Ramos (cell line): ENCODE data around the gene MAPKAP1.

Experiments
- in situ Hi-C: fragments of 300-500 bp; cut with MboI; formaldehyde crosslinking; loops from one replicate; pipeline ENCODE4 v1.14.3; 2022; ENCODE audit warnings: low sequenced_read_pairs; ENCODE audit not compliant: unreplicated experiment

The MAPKAP1 gene

DNA sequence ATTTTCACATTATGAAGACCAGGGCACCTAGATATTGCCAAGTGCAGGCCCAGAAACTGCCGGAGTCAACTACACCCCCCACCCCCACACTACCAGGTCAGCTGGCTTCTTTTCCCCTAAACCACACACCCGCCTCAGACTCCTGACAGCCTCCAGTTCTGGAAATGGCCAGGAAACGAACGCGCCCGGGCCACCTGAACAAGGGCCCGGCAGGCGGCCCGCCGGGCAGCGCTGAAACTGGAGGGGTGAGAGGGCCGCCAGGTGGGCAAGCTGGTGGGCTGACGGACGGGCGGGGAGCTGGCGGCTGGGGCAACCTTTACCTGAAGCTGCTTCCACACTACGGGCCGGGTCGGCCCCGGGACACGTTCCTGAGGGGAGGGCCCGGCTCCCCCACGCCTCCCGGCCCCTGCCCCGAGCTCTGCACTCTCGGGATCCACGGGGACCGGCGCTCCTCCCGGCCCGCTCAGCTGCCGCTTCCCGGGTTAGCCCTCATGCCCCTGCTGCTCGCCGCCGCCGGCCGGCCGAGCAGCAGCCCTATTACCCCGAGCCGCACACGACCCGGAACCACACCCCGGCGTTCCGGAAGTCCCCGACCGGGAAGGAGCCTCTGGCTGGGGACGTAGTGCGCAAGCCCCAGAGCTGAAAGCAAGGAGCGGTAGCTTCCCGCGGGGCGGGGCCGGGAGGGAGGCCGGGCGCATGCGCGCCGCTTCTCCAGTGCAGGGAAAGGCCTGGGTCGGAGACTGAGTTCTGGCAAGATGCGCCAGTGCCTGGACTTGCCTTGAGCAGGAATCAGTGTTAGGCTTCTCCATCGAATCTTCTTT lies at the start of gene MAPKAP1:
MAPKAP1 (minus strand) TSS at position 558 of the 821 bp plus-strand sequence. CDS start 34,634 bp downstream, outside the sequence.
- in situ Hi-C loops: no loop called here

DNA sequence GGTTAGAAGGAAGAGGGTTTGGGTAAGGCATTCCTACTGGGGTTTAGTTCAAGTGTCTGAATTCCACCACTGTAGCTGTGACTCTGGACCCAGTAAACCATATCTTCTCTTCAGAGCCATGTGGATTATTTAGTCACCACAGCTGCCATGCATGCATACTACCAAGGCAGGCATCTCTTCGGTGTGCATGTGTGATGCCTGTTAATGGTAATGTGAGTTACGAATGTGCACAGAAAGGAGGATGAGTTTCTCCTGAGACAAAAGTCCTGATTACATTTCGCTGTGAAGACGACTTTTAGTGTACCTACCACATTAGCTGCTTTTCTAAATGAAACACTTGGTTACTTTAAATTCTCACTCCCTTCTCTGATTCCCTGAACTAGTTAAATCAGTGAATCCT lies 49.5 kb upstream of the MAPKAP1 start:
- in situ Hi-C loops: no loop called here

DNA sequence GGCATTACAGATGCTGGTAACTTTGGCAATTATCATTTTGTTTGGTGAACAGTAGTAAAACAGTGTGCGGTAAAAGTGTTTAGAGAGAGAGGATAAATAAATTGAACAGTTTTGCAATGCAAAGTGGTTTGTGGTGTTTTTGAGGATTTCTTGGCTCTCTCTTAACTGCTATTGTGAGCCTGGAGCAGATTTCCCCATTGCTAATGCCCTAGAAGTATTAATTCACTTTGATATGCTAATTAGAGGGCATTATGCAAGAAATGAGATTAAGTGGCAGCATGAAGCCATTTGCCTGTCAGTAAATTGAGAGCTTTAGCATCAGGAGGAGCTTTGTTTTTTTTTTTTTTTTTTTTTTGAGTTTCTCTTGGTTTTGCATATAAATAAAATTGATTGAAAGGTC lies 48.3 kb upstream of the MAPKAP1 start:
- in situ Hi-C loops: no loop called here

DNA sequence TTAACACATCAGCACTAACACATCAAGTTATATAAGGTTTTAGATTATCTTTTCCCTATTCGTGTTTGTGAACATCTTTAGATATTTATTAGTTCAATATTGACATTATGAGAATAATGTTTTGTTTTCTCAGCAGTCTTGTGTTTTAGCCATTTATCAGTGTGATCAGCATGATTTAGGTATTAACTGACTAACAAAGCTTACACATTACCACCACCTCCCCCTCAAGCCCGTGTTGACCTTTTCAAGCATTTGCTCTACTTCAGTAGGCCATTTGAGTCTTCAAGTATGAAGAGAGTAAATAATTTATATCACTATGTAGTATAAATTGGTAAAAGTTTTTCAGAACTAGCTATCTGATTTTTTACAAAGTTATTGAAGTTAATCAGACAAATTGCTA lies 47.1 kb upstream of the MAPKAP1 start:
- in situ Hi-C loops: no loop called here

DNA sequence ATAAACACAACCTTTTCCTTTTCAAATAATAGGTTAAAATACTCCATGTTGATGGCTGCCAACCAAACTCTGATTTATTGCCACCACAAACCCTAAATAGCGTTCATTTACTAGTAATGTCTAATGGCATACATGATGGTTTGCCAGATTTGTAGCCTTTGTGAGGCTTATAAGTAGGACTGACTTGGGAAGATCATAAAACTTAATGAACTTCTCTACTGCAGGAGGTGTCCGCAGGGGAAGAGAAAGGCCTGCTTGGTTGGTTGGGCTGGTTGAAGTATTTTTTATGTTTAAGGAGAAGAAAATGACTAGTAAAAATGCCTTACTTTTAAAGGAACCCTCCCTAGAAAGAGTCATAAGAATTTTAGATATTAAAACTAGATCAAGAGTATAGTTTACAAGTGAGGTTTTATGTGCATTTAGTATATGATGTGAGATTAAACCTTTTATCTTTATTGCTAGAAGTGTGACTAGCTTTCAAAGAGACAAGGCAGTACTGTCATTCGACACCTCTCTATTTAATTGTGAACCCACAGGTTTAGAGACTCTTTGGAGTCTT lies 45.1 kb upstream of the MAPKAP1 start:
- in situ Hi-C loops: no loop called here

DNA sequence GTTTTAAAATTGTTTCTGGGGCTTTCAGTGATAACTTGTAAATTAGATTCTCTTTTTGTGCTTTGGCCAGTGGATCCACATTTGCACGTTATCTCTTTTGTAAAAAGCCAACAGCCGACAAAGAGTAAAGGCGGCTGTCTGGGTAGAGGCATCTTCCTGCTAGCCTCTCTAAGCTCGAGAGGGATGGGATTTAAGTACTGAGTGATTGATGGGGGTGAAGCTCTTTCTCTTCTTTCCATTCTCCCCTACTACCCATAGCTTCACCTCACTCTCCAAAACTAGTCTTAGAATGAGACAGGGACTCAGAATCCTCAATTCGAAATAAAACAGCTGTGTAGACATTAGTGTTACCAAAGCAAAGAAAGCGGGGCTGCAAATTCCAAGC lies 43.6 kb upstream of the MAPKAP1 start:
- in situ Hi-C loops: no loop called here

DNA sequence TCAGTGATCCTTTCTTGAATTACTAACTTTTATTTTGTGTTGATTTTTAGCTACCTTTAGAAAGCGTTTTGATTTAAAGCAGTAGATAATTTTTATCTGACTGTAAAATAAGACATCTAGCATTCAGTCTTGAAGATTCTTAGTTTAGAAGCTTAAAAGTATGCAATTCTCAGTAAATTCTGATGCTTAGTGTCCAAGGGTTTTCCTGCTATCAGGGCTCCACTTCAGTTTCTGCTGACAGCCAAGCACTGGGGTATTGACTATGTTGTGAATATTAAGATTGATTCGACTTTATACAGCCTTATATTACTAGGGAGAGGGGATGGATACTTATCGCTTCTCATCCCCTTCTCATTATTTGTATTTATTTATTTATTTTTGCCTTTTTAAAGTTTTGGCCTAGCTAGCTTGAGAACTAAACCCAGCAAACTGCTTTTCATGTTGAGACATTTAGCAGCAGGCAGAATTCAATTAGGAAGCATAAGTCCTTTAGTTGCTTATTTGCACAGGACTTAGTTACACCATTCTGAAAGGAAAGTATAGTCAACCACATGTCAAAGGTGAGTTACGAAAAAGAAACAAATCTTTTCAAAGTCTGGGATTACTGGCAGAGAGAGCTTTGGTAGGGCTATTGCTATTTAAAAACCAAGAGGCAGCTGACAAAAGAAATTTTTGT lies 43.1 kb upstream of the MAPKAP1 start:
- in situ Hi-C loops: no loop called here

DNA sequence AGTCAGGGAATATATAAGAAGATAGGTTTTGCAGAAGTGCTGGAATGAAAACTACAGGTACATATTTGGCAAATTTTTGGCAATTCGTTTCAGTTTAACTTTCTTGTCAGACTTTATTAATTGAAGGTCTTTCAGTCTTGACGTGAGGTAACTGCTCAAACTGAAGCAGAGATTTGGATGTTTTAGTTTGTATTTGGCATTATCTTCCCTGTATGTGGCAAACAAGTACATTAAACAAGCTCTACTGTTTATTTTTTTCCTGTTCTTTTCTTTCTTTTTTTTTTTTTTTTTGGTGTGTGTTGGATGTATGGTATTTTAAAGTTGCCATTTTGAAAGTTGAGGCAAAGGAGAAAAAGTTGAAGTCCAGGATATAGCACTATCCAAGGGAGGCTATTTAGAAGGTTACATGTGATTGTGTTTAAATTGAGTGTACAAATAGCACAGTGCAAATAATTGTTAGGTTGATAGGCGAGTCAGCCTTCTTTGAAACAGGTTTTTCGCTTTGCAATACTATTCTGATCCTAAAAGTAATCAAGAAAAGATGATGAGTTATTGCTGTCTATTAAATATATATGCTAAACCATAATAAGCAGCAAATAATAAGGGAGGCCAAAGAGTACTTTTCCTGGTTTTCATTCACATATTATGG lies 42.4 kb upstream of the MAPKAP1 start:
- in situ Hi-C loops: no loop called here

DNA sequence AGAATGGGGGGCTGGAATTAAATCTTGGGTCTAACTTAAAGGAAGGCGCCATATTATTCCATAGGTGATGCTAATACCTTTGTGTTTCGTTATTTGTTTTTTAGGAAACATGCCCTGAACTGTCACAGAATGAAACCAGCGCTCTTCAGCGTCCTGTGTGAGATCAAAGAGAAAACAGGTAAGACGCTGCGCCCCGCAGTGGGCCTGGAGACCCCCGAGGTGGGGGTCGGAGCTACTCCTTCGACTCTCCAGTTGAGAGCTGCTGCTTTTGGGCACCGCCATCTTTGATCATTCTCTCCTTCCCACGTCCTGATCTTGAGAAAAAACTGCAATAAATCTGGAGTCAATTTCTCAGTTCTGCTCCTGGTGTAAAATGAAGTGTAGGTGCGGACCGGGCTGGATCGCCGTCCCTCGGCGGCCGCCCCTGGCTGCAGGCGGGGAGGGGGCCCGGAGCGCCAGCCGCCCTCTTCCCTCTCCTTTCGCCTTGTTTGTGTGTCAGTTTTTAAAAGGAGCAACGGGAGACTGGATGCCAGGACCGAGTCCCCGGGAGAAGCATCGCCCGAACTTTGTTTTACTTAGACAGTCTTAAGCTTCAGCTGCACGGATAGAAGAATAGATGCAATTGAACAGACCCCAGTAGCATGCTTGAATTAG lies 41.6 kb upstream of the MAPKAP1 start:
- in situ Hi-C loops: no loop called here

DNA sequence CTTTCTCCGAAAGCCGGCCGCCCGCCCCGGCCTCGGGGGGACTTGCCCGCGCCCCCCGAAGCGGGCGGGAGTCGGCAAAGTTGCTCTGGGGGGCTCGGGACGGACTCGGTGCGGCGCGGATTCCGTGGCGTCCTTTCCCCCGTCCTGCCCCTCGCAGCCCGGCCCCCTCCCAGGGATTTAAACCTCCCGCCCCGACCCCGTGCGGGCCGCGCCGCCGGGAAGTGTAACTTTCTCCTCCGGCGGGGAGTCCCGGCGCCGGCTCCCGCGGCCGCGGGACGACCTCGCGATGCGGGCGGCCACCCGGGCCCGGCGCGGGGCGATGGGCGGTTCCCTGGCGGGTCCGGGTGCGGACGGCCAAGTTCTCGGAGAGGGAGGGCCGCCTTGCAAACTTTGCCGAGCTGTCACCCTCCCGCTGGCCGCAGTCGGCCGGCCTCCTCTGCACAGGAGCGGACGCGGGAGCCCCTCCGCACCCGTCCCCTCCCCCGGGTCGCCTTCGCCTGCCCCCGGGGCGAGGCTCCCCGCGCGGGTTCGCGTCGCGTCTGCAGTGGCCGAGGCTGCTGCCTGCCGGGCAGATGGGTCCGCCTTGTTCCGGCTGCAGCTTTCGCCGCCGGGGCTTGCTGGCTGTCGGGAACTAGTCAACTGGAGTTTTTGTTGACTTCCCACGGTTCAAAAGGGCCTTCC lies 40.9 kb upstream of the MAPKAP1 start:
- in situ Hi-C loops: no loop called here

DNA sequence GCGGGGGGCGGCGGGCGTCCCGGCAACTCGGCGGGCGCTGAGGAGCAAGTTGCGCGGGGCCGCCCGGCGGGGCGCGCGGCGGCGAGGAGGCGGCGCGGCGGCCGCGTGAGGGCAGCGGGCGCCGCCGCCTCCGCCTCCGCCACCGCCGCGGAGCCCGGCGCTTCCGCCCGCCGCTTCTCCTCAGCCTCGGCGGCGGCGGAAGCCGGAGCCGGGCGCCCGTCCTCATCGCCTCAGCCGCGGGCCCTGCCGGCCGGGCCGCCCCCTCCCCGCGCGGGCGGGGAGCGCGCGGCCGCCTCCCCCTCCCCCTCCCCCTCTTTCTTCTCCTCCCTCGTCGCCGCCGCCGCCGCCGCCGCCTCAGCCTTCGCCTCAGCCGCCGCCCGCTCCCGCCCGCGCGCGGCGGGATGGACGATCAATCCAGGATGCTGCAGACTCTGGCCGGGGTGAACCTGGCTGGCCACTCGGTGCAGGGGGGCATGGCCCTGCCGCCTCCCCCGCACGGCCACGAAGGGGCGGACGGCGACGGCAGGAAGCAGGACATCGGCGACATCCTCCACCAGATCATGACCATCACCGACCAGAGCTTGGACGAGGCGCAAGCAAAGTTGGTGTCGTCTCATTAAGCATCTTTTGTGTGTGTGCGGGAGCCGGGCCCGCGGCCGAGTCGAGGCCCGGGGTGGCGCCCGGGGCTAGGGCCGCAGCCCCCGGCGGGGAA lies 40.2 kb upstream of the MAPKAP1 start, which contains the start of gene PBX3:
PBX3 (plus strand) TSS at position 321 of the 712 bp plus-strand sequence.
- in situ Hi-C loops: no loop called here

DNA sequence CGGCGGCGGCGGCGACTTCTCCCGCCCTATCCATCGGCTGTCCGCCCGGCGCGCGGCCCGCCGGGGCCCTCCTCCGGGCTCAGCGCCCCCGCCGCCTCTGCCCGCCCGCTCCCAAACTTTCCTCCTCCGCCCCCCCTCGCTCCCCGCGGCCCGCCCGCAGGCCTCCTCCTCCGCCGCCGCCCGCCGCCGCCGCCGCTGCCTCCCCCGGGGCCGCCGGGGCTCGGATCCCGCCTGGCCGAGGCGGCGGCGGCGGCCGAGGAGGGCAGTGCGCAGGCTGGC lies 39.7 kb upstream of the MAPKAP1 start:
- in situ Hi-C loops: no loop called here

DNA sequence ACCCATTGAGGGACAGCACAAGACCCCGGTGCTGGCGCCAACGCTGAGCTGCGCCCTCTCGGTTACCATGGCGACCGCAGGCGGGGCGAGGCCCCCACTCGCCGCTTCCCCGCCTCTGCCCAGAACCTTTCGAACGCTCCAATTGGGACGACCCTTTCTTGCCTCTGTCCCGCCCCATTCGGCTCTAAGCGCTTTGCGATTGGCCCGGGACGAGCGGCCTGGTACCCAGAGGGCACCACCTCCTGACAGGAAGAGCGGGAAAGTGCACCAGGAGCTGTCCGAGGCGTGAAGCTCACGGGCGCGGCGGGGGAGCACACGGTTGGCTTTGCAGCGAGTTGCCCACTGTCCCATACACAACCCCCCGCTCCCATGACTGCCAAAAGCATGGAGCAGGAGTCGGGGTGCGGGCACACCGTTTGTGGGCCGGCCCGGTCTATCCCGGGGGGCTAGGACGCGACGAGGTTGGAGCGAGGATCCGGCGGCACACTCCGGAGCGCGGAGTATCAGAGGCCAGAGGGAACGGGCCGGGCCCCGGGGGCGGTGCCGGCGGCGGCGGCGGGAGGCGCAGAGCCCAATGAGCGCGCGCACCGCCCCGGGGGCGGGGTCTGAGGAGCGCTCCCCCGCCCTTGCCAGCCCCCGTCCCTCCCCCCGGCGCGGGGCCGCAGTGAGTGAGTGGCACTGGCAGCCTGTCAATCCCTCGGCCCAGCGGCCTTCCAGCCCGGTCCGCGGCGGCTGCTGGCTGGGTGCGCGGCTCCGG lies 39.2 kb upstream of the MAPKAP1 start:
- in situ Hi-C loops: no loop called here

DNA sequence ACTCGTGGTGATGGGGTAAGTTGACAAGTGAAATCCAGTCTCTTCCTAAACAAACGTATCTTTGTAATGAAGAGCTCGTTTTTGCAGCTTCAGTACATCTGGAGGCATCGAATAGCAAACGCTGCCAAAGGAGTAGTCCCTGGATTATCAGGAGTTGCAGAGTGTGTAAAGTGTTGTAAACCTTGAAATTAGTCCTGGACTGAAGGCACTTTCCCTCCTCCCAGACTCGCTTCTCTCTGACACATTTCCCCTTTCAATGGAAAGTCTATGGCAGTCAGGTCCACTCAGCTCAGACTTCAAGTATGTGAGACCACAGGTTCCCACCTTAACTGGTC lies 38.6 kb upstream of the MAPKAP1 start:
- in situ Hi-C loops: no loop called here

DNA sequence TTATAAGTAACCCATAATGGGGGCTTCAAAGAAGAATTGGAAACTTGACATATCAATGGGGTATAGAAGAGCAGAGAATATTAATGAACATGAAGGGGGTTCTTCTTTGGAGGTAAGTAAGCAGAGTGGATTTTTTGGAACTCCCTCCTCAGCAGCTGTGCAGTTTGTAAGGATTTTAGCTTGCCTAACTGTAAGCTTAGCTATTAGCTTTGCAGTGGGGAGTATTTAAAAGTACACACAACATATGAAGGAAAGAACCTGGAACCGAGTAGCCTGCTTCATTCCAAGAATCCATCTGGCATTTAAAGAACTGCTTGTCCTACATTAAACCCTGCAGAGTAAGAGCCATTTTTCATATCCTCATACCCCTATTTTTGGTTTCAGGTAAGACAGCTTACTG lies 38.0 kb upstream of the MAPKAP1 start:
- in situ Hi-C loops: no loop called here

DNA sequence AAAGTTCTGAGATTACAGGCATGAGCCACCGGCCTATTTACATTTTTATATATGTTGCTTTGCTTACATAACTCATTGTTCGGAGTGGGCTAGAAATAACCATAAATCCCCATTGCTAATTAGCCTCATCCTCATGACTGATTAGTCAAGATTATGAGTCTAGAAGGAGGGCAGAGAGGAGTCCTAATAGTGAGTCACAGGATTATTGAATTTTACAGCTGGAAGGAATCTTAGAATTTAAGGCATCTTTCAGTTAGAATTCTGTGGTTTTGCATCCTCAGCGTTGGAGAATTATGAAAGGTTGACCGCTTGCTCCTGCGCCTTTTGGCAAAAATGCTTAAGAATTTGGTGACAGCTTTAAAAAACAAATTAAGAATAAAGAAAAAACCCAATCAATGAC lies 37.6 kb upstream of the MAPKAP1 start:
- in situ Hi-C loops: no loop called here

DNA sequence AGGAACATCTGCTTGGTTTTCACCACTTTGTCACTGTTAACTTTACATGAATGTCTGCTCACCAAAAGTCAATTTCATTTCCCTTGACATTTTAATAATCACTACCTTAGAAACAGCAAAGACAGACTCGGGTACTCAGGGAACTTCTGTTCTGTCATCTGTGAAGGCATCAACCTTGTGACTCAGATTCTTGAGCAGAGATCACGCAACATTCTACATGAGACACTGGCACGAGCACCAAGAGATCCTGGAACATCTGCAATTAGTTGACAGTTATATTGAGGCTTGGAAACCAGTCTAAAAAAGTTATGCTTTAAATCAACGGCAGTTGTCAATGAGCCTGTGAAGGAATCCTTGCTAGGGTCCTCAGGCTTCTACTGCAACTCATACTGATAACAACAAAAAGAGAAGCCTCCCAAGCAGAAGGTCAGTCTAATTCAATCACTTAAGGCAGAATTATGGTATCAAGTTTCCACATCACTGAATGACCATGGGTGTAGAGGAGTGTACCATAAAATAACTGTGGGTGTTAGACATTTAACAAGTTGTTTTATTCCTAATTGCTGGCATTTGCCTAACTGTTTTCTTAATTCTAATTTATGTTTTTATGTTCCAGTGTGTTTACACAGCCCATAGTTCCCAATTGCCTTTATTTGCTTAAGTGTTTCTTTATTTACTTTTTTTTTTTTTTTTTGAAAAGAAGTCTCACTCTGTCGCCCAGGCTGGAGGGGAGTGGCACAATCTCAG lies 36.8 kb upstream of the MAPKAP1 start:
- in situ Hi-C loops: no loop called here

DNA sequence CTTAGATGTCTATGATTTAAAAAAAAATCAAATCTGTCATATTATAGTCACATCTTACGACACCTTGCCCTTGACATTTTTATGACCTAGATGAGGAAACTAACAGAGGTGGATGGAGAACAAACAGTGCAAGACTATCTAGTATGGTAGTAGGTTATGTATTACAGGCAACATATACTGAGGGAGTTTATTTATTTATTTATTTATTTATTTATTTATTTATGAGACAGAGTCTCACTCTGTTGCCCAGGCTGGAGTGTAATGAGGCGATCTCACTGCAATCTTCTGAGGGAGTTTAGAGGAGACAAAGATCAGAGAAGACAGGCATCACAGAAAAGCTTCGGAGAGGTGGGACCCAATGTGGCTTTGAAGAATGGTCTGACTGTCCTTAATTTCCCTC lies 35.6 kb upstream of the MAPKAP1 start:
- in situ Hi-C loops: no loop called here
